GM13977 (cell line): ENCODE results near the gene MAGOH.
A peak's percentile ranks its signal among the peaks of the same experiment; 100 is the strongest.

Source experiments
- DNase-seq: peaks from one replicate; pipeline ENCODE4 v3.0.0; 2012; ENCODE audit warnings: low spot score
- CTCF ChIP-seq: IDR thresholded peaks from 2 replicates; pipeline ENCODE4 v1.5.1; 2012; ENCODE audit warnings: mild to moderate bottlenecking, control low read depth; ENCODE audit not compliant: insufficient read depth; ENCODE audit errors: extremely low read depth, missing control alignments
- in situ Hi-C: fragments of 300-500 bp; cut with MboI; formaldehyde crosslinking; loops from one replicate; pipeline ENCODE4 v1.12.0; 2022; ENCODE audit warnings: low sequenced_read_pairs, low pct_unique_long_range_greater_than_20kb, mixed read lengths, inconsistent platforms; ENCODE audit not compliant: unreplicated experiment

Gene MAGOH

GRCh38 chr1:53281133-53281532 is 42.8 kb upstream of the MAGOH start:
- in situ Hi-C loops = no loop called here
- DNase-seq = no peak
- TF ChIP-seq CTCF = no peak

DNA sequence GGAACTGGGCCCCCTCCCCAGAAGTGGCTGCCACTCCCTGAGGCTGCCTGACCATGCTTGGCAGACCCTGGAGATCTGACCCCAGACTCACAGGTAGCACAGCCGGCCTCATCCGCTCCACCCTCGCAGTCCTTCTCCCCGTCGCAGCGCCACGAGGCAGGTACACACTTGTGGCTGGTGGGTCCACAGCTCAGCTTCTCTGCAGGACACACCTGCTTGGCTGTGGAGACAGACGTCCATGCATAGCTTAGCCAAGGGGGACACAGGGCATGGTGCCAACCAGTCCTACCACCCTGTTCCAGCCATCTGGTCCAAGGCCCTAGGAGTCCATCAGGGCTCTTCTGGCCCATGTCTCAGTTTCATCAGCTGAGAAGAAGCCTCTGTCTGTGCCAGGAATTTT is 42.2 kb upstream of the MAGOH start:
- in situ Hi-C loops = no loop called here
- no peak for DNase-seq
- TF ChIP-seq CTCF = no peak

GRCh38 chr1:53279296-53280200 is 41.2 kb upstream of the MAGOH start:
- TF ChIP-seq CTCF = no peak
- no peak for DNase-seq
- in situ Hi-C loops = loop anchor here (5.0 kb wide), 1 partner anchor 113 kb away; no protein-coding TSS in a partner anchor

GRCh38 chr1:53278298-53278725 is 40.0 kb upstream of the MAGOH start:
- in situ Hi-C loops = loop anchor here (5.0 kb wide), 1 partner anchor 114 kb away; no protein-coding TSS in a partner anchor
- peak; percentile 88 for DNase-seq

DNA sequence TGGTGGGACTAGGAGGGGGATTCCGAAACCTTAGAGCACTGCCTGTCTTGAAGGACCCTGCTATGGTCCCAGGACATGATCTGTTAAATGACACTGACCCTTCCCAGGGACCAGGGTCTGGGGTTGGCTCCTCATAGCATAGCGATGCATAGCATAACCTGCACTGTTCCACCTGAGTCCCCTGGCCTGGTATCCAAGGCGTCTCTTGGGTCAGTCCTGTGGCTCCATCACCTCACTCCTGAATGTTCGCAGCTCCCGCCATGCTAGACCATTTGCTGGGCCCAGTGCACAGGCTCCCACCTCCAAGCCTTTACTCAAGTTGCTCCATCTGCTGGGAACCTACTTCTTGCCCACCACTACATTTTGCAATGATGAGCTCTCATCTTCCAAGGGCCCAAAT is 39.0 kb upstream of the MAGOH start:
- DNase-seq = no peak
- in situ Hi-C loops = loop anchor here (5.0 kb wide), 1 partner anchor 115 kb away; no protein-coding TSS in a partner anchor
- TF ChIP-seq CTCF = no peak

More at GRCh38 chr1:53278298-53278725, 40.0 kb upstream of the MAGOH start:
- TF ChIP-seq CTCF = peak; percentile 91

- TF ChIP-seq CTCF = no peak
- DNase-seq = no peak
- in situ Hi-C loops = loop anchor here (5.0 kb wide), 1 partner anchor 115 kb away; no protein-coding TSS in a partner anchor
Measured at GRCh38 chr1:53276902-53277281, 38.6 kb upstream of the MAGOH start.
